C1 segment of cervical spinal cord (tissue), 14 donors: ENCODE measurements around the gene LRRC51.
"Not testable (repeated sequence)": the region's sequence is repeated elsewhere in the genome, so short reads cannot be mapped to it uniquely, and the experiment has no call there.

ENCODE experiments used
- DNase-seq, 14 donors: peaks; one replicate each; lab custom pipeline; 2025; lab: John Stamatoyannopoulos, UW

LRRC51 gene

GRCh38 chr11:72103754-72104167 is 23.1 kb downstream of the LRRC51 start:
- no peak for DNase-seq

GRCh38 chr11:72105888-72106287 is 25.2 kb downstream of the LRRC51 start, which contains the start of gene TOMT:
TSS of gene TOMT (plus strand) at chr11:72105924. CDS start at chr11:72105952, 28 bp downstream.
- DNase-seq = no peak

- no peak for DNase-seq
These were observed 30.9 kb downstream of the LRRC51 start for GRCh38 chr11:72111300-72112142.

- DNase-seq = peak; percentile 94 to 100 (median 99)
These were observed 31.7 kb downstream of the LRRC51 start, which contains the start of gene ANAPC15 for GRCh38 chr11:72112143-72112977. TSS of gene ANAPC15 (minus strand) at chr11:72112695. CDS start at chr11:72111276, 1,419 bp downstream.

- peak in 1 of 14 donors; percentile 39 for DNase-seq
These were observed 32.5 kb downstream of the LRRC51 start for GRCh38 chr11:72112978-72113808.

GRCh38 chr11:72114570-72114969 is 33.9 kb downstream of the LRRC51 start:
- DNase-seq = no peak

GRCh38 chr11:72116019-72116755 is 35.5 kb downstream of the LRRC51 start:
- no peak for DNase-seq

- DNase-seq = no peak
These were observed 38.5 kb downstream of the LRRC51 start for GRCh38 chr11:72119198-72119597.

- DNase-seq = no peak
These were observed 40.3 kb downstream of the LRRC51 start for GRCh38 chr11:72120930-72121329.

- no peak for DNase-seq
These were observed 42.0 kb downstream of the LRRC51 start for GRCh38 chr11:72122607-72123006.

- no peak for DNase-seq
These were observed 42.5 kb downstream of the LRRC51 start for GRCh38 chr11:72123117-72123653.

- DNase-seq = no peak
These were observed 43.4 kb downstream of the LRRC51 start for GRCh38 chr11:72124046-72124445.

GRCh38 chr11:72125956-72126355 is 45.3 kb downstream of the LRRC51 start:
- no peak for DNase-seq

GRCh38 chr11:72127923-72128322 is 47.3 kb downstream of the LRRC51 start:
- no peak for DNase-seq

GRCh38 chr11:72129381-72129780 is 48.7 kb downstream of the LRRC51 start:
- no peak for DNase-seq

- no peak for DNase-seq
These were observed 52.0 kb downstream of the LRRC51 start for GRCh38 chr11:72132646-72133045.

- not testable (repeated sequence) for DNase-seq
These were observed 54.8 kb downstream of the LRRC51 start, which contains the start of gene FOLR3 for GRCh38 chr11:72135473-72135872. TSS of gene FOLR3 (plus strand) at chr11:72135725. CDS start at chr11:72135953, 228 bp downstream.

GRCh38 chr11:72135891-72136683 is 55.4 kb downstream of the LRRC51 start:
- DNase-seq = no peak

- DNase-seq = no peak
These were observed 56.1 kb downstream of the LRRC51 start for GRCh38 chr11:72136684-72137262.
